HS-5 (cell line): Measurements from ENCODE around the gene NLGN3.

Experiments
- DNase-seq: peaks from one replicate; pipeline ENCODE4 v3.0.0-alpha.2; 2012; ENCODE audit warnings: low read depth

Gene NLGN3

GRCh38 chrX:71144651-71145050 lies at the start of gene NLGN3:
TSS of gene NLGN3 (plus strand) at chrX:71144841. CDS start at chrX:71147750, 2,909 bp downstream.
- no peak for DNase-seq

DNA sequence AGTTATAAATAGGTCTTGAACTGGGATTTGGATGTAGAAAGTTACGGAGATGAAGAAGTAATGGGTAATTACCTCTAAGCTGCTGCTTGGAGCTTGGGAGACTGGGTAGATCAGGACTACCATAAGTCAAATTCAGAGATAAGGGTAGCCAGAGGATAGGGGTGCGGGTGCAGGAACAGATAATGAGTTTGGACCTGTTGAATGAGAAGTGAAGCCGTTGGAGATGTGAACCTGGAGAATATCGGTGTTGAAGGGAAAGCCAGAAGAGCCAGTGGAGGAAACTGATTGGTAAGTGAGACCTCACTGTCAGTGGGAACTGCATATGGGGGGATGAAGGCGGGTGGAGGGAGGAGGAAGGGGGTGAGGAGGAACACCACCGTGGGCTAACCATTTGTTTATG lies 49.6 kb upstream of the NLGN3 start:
- DNase-seq, result no peak

- peak; percentile 35 for DNase-seq
These were observed 49.1 kb upstream of the NLGN3 start, which contains the start of gene FOXO4 for GRCh38 chrX:71095555-71095980. TSS of gene FOXO4 (plus strand) at chrX:71095851. CDS start at chrX:71096529, 678 bp downstream.

- no peak for DNase-seq
These were observed 48.5 kb upstream of the NLGN3 start for GRCh38 chrX:71095981-71096759.

DNA sequence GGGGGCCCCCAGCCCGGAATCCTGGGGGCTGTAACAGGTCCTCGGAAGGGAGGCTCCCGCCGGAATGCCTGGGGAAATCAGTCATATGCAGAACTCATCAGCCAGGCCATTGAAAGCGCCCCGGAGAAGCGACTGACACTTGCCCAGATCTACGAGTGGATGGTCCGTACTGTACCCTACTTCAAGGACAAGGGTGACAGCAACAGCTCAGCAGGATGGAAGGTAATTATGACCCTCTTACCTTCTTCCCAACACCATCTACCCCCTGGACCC lies 47.9 kb upstream of the NLGN3 start:
- DNase-seq, result no peak

DNA sequence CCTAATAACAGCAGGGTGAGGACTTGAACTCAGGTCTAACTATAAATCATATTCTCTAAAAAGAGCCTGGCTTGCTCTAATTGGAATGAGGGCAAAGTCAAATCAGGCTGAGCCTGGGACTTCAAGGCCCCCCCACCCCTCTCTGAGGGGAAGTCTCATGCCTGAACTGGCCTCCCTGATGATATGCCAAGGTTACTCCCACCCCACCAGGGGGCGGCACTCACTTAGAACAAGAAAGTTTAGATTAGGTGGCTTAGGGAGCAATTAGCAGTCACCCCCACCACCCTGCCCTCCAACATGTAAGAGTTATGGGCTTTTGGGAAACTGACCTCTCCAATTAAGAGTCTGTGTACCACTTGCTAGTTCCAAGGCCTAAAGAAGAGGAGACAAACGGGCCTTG lies 46.3 kb upstream of the NLGN3 start:
- DNase-seq, result no peak

DNA sequence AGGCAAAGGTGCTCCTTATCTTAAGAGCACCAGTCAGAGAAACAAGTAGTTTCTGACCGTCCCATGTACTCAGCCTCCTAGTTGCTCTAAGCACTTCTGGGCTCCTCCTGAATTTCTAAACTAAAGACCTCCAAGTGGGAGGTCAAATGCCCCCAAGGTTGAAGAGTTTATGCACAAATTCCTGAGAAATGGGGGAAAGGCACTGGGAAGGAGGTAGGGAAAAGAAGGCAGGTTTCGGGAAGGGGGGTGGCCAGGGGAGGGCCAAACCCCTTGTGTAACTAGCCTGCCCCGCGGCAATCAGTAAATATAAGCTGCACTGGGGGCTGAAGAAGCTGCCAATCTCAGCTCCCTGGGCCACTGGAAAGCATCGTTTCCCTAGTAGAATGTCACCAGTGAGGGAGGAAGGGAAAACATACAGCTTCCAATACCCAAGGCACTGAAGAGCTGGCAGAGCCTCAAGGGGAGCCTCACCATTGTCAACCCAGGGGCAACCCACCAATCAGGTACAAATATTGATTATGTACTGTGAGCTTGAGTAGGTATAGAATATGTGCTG lies 45.6 kb upstream of the NLGN3 start:
- no peak for DNase-seq

DNA sequence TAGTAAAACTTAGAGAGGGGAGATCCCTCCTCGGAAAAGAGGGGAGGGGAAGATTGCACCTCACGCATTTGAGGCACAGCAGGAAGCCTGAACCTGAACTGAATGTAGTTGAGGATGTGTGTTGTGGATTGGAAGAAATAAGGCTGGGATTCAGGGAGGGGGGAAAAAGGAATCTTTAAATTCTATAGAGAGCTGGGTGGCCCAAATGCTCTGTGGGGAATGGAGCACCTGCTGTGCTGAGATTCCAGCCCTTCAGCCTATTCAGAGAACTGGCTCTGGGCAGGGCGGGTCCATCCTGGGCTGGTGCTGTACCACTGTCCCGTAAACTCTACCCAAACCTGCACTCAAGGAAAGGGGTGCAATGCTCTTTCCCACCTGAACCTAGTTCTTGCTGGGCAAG lies 44.9 kb upstream of the NLGN3 start:
- no peak for DNase-seq

- no peak for DNase-seq
These were observed 43.8 kb upstream of the NLGN3 start for GRCh38 chrX:71100581-71101505.

DNA sequence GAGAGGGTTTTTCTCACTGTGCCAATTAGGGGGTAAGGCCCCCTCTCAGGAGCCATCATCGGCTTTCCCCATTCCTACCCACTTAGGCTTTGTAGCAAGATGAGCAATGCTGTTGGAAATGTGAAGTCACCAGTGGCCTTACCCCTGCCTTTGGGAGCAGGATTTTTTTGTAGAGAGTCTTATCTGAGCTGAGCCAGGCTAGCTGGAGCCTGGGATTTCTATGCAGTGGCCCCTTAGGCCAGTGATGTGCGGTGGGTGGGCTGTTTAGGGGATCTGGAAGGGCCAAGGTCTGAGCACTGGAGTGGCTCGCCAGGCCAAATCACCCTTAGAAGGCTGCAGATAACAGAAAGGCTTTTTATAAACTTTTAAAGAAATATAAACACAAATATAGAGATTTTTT lies 42.3 kb upstream of the NLGN3 start:
- DNase-seq, result no peak

GRCh38 chrX:71103110-71103983 lies 41.3 kb upstream of the NLGN3 start:
- DNase-seq, result no peak

GRCh38 chrX:71105628-71106027 lies 39.0 kb upstream of the NLGN3 start:
- no peak for DNase-seq

DNA sequence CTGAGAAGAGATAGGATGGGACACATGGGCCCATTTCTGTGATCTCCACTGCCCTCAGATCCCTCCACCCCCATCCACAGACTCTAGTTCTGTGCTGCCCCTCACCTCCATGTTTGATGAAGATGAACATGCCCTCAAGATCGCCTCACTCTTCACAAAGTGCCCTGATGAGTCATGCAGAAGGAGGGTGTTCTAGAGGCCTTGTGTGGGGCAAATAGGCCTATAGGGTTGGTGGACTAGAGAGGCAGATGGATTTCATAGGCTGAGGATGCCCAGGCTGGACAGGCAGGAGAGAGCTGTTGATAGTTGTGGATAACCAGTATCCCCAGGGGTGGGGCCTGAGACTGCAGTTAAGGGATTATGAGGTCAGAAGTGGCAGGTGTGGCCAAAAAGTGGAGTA lies 38.2 kb upstream of the NLGN3 start, which contains the start of gene CXorf65:
CXorf65 (minus strand) TSS at position 314 of the 400 bp plus-strand sequence; CDS start at position 130, 184 bp downstream.
- DNase-seq, result no peak

DNA sequence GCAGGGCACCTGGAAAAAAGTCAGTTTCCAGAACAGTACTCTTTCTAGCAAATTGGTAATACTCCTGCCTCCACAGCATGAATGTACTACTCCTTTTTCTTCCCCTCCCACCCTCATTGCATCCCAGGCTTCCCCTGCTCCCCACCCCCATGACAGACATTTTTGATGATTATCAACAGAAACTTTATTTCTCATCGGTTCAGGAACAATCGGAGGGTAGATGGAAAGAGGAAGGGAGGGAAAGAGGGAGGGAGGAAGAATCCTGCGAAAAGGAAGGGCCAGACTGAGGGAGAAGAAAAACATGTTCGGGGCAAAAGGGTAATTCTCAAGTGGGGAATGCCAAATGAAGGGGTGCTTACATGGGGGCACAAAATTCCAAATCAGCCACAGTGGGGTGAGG lies 37.4 kb upstream of the NLGN3 start:
- DNase-seq, result no peak

- no peak for DNase-seq
These were observed 36.8 kb upstream of the NLGN3 start for GRCh38 chrX:71107762-71108360.

DNA sequence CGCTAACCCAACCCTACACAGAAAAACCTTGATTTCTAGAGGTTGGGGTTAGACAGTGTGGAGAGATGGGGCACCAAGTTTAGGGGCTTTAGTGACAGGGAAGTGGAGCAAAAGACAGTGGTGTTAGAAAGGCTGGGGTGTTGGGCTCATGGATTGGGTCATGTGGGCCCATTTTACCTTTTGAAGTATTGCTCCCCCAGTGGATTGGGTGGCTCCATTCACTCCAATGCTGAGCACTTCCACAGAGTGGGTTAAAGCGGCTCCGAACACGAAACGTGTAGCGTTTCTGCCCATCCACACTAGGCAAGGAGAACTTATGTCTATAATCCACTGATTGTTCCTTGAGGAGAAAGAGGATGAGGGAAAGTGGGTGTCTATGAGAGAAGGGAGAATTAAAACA lies 35.6 kb upstream of the NLGN3 start:
- DNase-seq, result no peak

GRCh38 chrX:71111141-71111843 lies 33.3 kb upstream of the NLGN3 start, which contains the start of gene IL2RG:
TSS of gene IL2RG (minus strand) at chrX:71111577. CDS start at chrX:71111539, 38 bp downstream.
- no peak for DNase-seq

DNA sequence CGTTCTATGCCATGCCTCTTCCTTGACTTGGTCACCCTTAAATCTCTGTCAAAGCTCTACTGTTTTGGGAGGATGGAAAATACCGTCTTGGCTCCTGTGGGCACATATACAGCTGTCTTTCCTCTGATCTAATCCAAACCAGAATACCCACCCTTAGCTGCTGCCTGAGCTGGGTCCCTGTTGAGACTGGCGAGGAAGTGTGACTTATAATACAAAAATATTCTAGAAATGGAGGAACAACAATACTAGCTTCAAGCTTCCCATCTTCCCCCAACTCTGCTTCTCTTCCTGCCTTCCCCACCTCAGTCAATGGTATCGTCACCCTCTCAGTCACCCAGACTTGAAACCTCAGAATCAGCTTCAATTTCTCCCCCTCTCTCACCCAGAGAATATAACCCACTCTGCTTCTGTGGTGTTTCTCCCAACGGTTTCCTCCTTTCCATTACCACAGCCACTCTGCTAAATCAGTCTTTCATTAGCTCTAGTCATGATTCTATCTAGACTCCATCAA lies 32.7 kb upstream of the NLGN3 start:
- DNase-seq, result no peak

GRCh38 chrX:71117358-71117757 lies 27.3 kb upstream of the NLGN3 start:
- no peak for DNase-seq
